NT2/D1 (cell line): ENCODE data around the gene CHGA.

Source experiments
- DNase-seq: peaks from one replicate; pipeline ENCODE4 v3.0.0-alpha.2; 2011; ENCODE audit warnings: low read depth, low spot score
- H3K27me3 ChIP-seq: 2 replicates; pipeline ENCODE4 v1.6.0; 2011; ENCODE audit warnings: mild to moderate bottlenecking; ENCODE audit not compliant: insufficient read length, insufficient read depth
- H3K36me3 ChIP-seq: 2 replicates; pipeline ENCODE4 v1.6.1; 2011; ENCODE audit warnings: mild to moderate bottlenecking, low read length, mixed read lengths; ENCODE audit not compliant: insufficient read depth, insufficient read length
- H3K4me1 ChIP-seq: 2 replicates; pipeline ENCODE4 v1.5.1; 2011; ENCODE audit not compliant: insufficient read depth, insufficient read length
- H3K4me3 ChIP-seq: 2 replicates; pipeline ENCODE4 v1.5.1; 2011; ENCODE audit warnings: low read depth; ENCODE audit not compliant: insufficient read length
- H3K9ac ChIP-seq: 2 replicates; pipeline ENCODE4 v1.6.0; 2011; ENCODE audit warnings: low read depth; ENCODE audit not compliant: insufficient read length
- H3K9me3 ChIP-seq: 2 replicates; pipeline ENCODE4 v1.5.1; 2011; ENCODE audit warnings: mild to moderate bottlenecking, low read length; ENCODE audit not compliant: insufficient read depth
- SUZ12 ChIP-seq: IDR thresholded peaks from 2 replicates; pipeline ENCODE4 v1.6.1; 2011; ENCODE audit not compliant: insufficient read length, insufficient read depth; ENCODE audit errors: extremely low read depth
- YY1 ChIP-seq: IDR thresholded peaks from 2 replicates; pipeline ENCODE4 v1.6.1; 2011; ENCODE audit not compliant: insufficient read length, insufficient read depth
- ZNF274 ChIP-seq: IDR thresholded peaks from 2 replicates; pipeline ENCODE4 v1.6.1; 2011; ENCODE audit warnings: mild to moderate bottlenecking, low read depth, low read length

The CHGA gene

DNA sequence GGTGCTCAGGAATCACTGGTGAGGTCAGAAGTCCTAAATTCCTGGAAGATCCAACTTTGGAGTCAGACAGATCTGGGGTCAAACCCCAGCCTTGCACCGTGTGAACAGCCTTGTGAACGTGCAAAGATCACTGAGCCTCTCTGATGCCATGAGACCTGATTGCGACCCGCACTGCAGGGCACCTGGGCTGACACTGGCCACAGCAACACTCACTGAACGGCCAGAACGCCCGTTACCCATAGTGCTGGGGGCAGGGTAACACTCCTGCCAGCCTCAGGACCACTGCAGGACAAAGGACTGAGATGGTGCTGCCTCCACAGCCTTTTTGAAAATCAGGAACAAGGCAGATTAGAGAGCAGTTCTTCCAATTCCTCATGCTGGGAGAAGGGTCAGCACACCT is 28.3 kb downstream of the CHGA start:
- Histone ChIP-seq H3K4me1 (no peaks in the 10 kb centered on the region), H3K4me3 (no peak overlapping the region), H3K27me3 (no peaks in the 10 kb centered on the region), H3K36me3 (peaks cover 8% of the 10 kb centered on the region), H3K9me3 (no peaks in the 10 kb centered on the region), H3K9ac (no peak overlapping the region)
- DNase-seq = no peak
- TF ChIP-seq ZNF274 (no peak), YY1 (no peak), SUZ12 (no peak)

DNA sequence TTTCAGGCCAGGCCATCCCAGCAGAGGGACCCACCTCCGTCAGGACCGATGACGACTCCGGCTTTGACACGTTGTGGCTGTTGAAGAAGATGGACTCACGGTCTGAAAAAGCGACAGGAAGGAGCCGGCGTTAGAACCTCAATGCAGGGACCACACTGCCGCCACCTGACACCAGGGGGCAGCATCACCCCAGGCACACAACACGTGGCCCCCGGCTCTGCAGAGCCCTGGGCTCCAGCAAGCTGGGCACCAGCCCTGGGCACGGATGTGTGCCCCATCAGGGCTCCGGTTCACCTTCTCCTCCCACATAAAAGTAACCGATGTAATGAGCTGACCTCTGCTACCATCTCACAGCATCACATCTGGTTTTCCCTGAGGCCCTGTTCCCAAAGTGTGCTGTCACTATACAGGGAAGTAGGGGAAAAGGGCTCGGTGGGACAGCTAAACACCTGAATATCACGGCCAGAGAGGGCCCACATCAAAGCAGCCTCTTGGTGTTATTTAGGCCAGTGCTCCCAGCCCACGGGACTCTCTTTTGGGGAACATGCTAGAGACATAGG is 29.0 kb downstream of the CHGA start:
- TF ChIP-seq YY1 = no peak
- no peak for TF ChIP-seq ZNF274
- no peak for TF ChIP-seq SUZ12
- no peak for DNase-seq
- no peaks in the 10 kb centered on the region for H3K4me1 ChIP-seq
- no peak overlapping the region for H3K4me3 ChIP-seq
- H3K9me3 ChIP-seq = no peaks in the 10 kb centered on the region
- H3K9ac ChIP-seq = peak overlapping the region; percentile 36
- no peaks in the 10 kb centered on the region for H3K27me3 ChIP-seq
- peaks cover 8% of the 10 kb centered on the region for H3K36me3 ChIP-seq

DNA sequence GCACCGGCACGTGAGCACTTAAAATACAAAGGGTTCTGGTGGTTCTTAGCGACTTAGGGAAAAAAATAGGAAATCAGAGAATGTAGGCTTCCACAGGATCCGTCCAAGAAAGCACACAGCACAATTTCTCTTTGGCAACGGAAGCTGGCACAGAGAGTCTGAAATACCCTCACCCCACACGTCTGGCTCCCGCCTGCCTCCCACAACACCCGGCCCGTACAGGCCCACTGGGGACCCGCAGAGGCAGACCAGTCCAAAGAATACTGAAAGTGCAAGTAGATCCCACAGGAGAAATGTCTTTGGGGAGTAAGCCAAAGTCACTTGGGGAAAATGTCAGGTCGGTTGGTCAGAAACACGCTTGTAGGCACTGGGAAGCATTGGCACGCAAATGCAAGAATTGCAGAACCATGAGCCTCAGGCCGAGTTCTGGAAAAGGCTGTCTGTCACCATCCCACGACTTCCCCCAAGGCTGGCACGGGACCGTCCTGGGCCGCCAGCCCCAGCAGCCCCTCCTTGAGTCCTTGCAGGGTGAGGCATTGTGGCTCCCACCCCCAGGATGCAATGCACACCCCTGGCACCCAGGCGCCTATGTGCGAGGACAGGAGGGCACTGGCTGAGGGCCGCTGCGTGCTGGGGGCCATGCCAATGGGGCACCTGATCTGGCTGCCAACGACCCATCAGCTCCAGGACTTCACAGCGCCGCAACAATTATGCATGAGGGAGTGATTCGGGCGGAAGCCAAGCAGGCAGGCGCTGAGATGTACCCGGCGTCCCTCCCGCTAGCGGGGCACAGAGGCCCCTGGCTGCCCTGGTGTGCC is 29.7 kb downstream of the CHGA start:
- H3K9ac ChIP-seq = no peak overlapping the region
- TF ChIP-seq YY1 = no peak
- H3K36me3 ChIP-seq = peaks cover 15% of the 10 kb centered on the region

DNA sequence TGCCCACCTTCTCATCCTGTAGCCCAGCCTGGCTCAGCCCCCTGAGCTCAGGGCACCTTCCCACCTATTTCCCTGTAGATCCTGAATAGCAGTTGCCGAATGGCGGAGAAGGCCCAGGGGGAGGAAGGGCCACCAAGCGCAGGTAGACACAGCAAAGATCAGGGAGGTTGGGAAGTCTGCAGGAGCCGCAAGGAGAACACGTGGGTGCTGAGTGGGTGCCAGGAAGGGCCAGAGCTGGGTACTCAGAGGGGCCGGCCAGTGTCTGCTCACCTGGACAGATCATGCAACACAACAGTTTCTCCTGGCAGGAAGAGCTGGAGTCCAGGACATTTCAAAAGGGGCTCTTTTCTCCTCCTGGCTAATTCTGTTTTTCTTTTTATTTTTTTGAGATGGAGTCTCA is 30.6 kb downstream of the CHGA start:
- peaks cover 19% of the 10 kb centered on the region for H3K36me3 ChIP-seq
- H3K4me1 ChIP-seq = no peaks in the 10 kb centered on the region
- TF ChIP-seq SUZ12 (no peak), YY1 (no peak), ZNF274 (no peak)
- no peaks in the 10 kb centered on the region for H3K27me3 ChIP-seq
- no peaks in the 10 kb centered on the region for H3K9me3 ChIP-seq
- no peak for DNase-seq
- H3K9ac ChIP-seq = no peak overlapping the region
- H3K4me3 ChIP-seq = no peak overlapping the region

More for the DNA sequence above, 29.7 kb downstream of the CHGA start:
- no peaks in the 10 kb centered on the region for H3K4me1 ChIP-seq
- DNase-seq = no peak
- no peak overlapping the region for H3K4me3 ChIP-seq
- H3K9me3 ChIP-seq = no peaks in the 10 kb centered on the region
- no peaks in the 10 kb centered on the region for H3K27me3 ChIP-seq

- Histone ChIP-seq H3K9me3 (no peaks in the 10 kb centered on the region), H3K27me3 (no peaks in the 10 kb centered on the region), H3K9ac (no peak overlapping the region), H3K4me1 (no peaks in the 10 kb centered on the region), H3K4me3 (no peak overlapping the region), H3K36me3 (peaks cover 19% of the 10 kb centered on the region)
- no peak for DNase-seq
- TF ChIP-seq YY1 (no peak), SUZ12 (no peak), ZNF274 (no peak)
Observed at GRCh38 chr14:92954933-92955332, 32.0 kb downstream of the CHGA start.

DNA sequence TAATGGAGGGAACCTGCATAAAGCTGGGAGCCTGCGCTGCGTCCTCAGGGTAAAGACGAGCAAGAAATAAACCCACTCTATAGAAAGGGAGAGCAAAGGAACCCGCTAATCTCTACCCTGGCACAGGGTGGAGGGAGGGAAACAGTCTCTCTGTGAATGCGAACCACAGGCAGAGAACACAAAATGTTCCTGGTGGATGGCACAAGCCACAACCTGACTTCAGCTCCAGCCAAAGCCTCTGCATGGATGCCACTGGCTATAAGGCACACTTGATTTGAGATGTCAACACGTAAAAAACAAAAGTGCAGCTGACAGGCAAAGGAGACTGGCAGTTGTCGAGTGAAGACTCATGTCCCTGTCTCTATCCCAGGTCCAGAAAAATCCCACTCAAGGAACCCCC is 32.4 kb downstream of the CHGA start:
- no peak overlapping the region for H3K4me3 ChIP-seq
- no peak for DNase-seq
- no peaks in the 10 kb centered on the region for H3K27me3 ChIP-seq
- TF ChIP-seq ZNF274 (no peak), YY1 (no peak), SUZ12 (no peak)
- no peaks in the 10 kb centered on the region for H3K4me1 ChIP-seq
- H3K9ac ChIP-seq = no peak overlapping the region
- peaks cover 15% of the 10 kb centered on the region for H3K36me3 ChIP-seq
- H3K9me3 ChIP-seq = no peaks in the 10 kb centered on the region

DNA sequence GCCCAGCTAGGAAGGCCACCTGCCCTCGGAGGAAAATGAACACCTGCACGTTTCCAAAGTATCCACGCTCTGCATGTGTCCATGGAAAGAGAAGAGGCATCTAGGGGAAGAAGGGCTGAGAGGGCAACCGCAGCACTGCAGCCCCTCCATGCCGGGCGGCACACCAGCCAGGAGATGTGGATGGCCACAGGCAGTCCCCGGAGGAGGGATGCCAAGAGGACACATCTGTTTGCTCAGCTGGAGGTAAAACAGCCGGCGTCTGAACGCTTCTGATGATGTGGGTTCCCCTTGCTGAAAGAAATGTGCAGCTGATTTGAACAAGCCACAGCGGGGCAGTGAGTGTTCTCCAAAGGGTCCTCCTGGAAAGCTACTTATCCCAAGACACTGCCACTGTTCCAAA is 34.0 kb downstream of the CHGA start:
- no peaks in the 10 kb centered on the region for H3K9me3 ChIP-seq
- no peak overlapping the region for H3K4me3 ChIP-seq
- no peaks in the 10 kb centered on the region for H3K27me3 ChIP-seq
- H3K9ac ChIP-seq = no peak overlapping the region
- TF ChIP-seq YY1 (no peak), SUZ12 (no peak), ZNF274 (no peak)
- no peak for DNase-seq
- H3K36me3 ChIP-seq = peaks cover 14% of the 10 kb centered on the region
- H3K4me1 ChIP-seq = peaks cover 2% of the 10 kb centered on the region
